Choroid plexus epithelial cell (primary cell): ENCODE measurements around the gene LRTM1.

Experiments
- DNase-seq: peaks from one replicate; pipeline ENCODE4 v3.0.0-alpha.2; 2010; ENCODE audit warnings: low read depth
- H3K4me3 ChIP-seq: 2 replicates; pipeline ENCODE4 v1.5.1; 2011; ENCODE audit warnings: low read depth, mild to moderate bottlenecking, control low read depth, low read length, moderate library complexity
- TF ChIP-seq, protein P1 (sequence below): conservative IDR thresholded peaks from 2 replicates; pipeline ENCODE4 v1.5.1; 2011; ENCODE audit warnings: low read depth, mild to moderate bottlenecking, control low read depth, inconsistent platforms, low read length, moderate library complexity

The LRTM1 gene

DNA sequence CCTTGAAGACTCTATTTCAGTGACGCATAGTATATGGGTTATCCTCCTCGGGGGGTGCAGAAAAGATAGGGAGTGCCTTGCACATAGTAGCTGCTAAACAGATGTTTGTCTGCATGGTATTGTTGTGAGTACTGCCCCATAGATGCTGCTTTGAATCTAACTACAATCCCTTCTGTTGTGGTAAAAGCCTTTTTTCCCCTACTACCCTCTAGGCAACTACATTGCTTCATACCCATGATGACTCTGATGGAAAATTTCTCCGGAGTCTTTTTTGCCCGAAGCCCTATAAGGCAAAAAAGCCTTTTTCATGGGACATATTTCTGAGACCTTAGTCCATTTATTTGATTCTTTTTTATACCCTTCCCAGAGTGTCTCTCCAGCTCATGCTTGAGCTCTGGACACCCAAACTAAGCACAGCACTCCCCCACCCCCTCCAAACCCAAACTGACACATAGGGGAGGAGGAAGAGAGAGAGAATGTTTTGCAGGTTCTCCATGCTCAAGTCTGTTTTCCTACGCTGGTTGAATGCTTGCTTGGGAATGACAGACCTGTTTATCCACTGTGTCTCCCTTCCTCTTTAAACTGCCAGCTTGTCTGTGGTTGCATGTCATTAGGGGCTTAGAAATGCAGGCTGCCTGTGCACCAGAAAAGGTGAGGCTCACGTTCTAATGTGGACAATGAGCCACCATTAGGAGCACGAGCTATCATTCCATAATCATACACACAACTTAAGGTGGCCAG lies 52.9 kb downstream of the LRTM1 start:
- TF ChIP-seq, protein P1, sequence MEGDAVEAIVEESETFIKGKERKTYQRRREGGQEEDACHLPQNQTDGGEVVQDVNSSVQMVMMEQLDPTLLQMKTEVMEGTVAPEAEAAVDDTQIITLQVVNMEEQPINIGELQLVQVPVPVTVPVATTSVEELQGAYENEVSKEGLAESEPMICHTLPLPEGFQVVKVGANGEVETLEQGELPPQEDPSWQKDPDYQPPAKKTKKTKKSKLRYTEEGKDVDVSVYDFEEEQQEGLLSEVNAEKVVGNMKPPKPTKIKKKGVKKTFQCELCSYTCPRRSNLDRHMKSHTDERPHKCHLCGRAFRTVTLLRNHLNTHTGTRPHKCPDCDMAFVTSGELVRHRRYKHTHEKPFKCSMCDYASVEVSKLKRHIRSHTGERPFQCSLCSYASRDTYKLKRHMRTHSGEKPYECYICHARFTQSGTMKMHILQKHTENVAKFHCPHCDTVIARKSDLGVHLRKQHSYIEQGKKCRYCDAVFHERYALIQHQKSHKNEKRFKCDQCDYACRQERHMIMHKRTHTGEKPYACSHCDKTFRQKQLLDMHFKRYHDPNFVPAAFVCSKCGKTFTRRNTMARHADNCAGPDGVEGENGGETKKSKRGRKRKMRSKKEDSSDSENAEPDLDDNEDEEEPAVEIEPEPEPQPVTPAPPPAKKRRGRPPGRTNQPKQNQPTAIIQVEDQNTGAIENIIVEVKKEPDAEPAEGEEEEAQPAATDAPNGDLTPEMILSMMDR = no peak
- no peak for DNase-seq
- no peak overlapping the region for H3K4me3 ChIP-seq

DNA sequence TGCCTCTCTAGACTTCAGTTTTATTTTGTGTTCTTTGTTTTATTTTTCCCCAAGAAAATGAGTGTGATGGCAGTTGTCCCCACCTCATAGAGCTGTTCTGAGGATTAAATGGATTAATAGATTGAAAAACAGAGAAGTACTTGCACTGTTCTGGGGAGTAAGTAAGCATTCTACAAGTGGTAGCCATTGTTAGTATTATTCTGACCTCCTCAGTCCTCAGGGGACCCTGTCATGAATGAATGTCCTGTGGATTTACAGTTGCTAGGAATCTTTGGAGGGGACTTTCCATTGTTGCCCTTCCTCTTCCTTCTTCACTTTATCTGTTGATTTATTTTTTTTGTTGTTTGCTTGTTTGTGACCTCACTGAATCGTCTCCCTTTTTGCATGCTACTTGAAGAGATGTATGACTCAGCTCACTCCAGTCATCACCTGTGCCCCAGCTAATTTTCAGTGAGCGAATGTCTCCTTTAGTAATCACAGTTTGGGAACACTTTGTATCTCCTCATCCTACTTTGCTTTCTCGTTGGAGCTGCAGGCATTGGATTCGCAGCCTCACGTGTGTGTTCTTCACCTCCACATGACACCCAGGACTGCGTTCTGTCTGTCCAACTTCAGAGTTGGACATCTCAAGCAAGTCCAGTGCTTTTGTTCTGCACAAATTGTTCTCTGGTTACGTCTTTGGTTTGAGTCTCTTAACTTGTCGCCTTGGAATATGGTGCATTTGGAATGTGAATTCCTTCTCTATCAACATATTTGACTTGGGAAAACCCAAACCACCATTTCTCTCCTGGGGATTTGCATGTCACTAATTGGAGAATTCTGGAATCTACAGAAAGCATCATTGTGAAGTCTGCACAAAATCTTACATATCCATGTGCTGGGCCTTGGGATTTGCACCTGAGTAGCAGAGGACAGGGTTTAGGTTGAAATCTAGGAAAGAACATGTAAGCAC lies 54.5 kb downstream of the LRTM1 start:
- TF ChIP-seq, protein P1 = no peak
- peak; percentile 31 for DNase-seq

DNA sequence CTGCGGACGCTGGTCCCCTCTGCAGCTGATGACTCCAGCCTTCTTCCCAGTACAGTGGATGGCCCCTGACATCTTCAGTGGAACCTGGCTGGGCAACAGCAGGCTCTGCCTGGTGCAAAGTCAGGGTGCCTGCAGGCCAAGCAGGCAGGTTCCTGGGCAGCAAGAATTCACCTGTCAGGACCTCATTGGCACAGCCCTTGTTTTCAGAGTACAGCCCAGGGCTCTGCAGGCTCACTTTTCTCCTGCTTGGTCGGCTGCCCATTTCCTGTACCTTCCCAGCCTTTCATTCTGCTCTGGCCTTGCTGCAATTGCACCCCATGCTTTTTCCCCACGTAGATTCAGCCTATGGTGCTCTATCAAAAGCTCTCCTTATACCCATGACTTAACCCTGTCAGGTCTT lies 56.0 kb downstream of the LRTM1 start:
- no peak for DNase-seq
- TF ChIP-seq, protein P1 = no peak
- H3K4me3 ChIP-seq = no peak overlapping the region

More for the DNA sequence above, 54.5 kb downstream of the LRTM1 start:
- no peak overlapping the region for H3K4me3 ChIP-seq

DNA sequence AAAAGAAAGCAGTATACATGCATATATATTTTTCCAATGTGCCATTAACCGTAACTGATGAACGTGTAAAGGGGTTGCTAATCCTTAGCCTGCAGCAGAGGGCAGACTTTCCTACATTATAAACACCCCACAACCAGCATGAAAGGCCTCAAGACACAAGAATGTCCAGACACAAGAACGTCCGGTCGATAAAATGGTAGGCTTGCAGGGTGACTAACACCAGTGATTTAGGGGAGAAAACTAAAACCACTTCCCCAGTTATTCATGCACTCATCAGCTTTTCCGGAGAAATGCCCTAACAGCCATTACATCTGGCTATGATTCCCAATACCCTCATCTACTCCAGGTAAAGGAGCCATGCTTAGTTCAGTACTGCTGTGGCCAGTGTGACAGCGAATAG lies 57.4 kb downstream of the LRTM1 start:
- TF ChIP-seq, protein P1 = peak; percentile 89
- H3K4me3 ChIP-seq = no peak overlapping the region
- DNase-seq = peak; percentile 96
